HFFc6 (cell line): ENCODE measurements around the gene CTNNBL1. TPM values are rescaled to one million over a fixed set of nuclear protein-coding genes. Genes with fewer than 3 reads are reported as not detected.

ENCODE experiments used
- DNase-seq: peaks from one replicate; pipeline ENCODE4 v3.0.0-alpha.2; 2018
- H3K27ac Mint-ChIP-seq: 2 replicates; pipeline ENCODE4 v1.8.0; 2020; ENCODE audit warnings: mild to moderate bottlenecking, mixed read lengths
- H3K27me3 Mint-ChIP-seq: 2 replicates; pipeline ENCODE4 v1.8.0; 2021; ENCODE audit warnings: mild to moderate bottlenecking, moderate library complexity, mixed read lengths; ENCODE audit not compliant: insufficient read depth
- H3K36me3 Mint-ChIP-seq: 2 replicates; pipeline ENCODE4 v1.8.0; 2021; ENCODE audit warnings: low read depth, mixed read lengths
- H3K4me1 Mint-ChIP-seq: 2 replicates; pipeline ENCODE4 v1.8.0; 2020; ENCODE audit warnings: low read depth, mixed read lengths
- H3K4me3 Mint-ChIP-seq: 2 replicates; pipeline ENCODE4 v1.8.0; 2020; ENCODE audit warnings: mild to moderate bottlenecking, moderate library complexity, mixed read lengths
- H3K9me3 Mint-ChIP-seq: 2 replicates; pipeline ENCODE4 v1.8.0; 2020; ENCODE audit warnings: mild to moderate bottlenecking, mixed read lengths
- total RNA-seq, 6 experiments: library from RNA; stranded (reverse); fragmentation: NEBNext Ultra II Directional; extraction: Animal tissue kit (Norgen Biotek cat#: 25700); gene quantifications; 2 replicates in 1 of 6; 3 replicates in 5 of 6; pipeline ENCODE4 v1.2.3, GENCODE V29; 2021
- TF ChIP-seq, protein P1 (sequence below): fragments of 200-600 bp; sonication (generic); IDR thresholded peaks from 2 replicates; pipeline ENCODE4 v1.5.0; 2021; ENCODE audit warnings: antibody characterized with exemption, mild to moderate bottlenecking

Gene CTNNBL1
- total RNA-seq, 6 experiments from 2014 or later, result 49.7 to 62.4 (median 59.5) TPM

DNA sequence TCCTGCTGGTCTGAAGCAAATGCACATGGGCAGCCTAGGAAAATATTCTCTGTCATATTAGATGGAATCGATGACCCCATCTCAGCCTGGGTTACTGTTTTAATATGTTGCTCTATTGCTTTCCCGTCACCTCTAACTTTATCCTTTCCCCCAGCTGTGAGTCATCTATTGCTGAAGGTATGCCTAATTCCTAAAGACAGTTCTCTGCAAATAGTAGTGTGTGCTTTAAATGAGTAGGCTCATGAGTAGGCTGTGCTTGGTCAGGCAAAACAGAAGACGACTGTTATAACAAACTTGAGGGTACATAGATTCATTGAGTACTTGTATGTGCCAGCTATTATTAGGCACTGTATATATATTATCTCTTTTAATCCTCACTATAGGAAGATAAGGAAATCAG is 47.2 kb downstream of the CTNNBL1 start:
- Mint-ChIP-seq H3K27ac (peak overlapping the region; percentile 19; the same call in 1 of the 2 replicates), H3K4me3 (no peak overlapping the region), H3K27me3 (peaks cover 1% of the 10 kb centered on the region; the same call in 1 of the 2 replicates), H3K36me3 (peaks cover 12% of the 10 kb centered on the region; the same call in 1 of the 2 replicates), H3K4me1 (peaks cover 26% of the 10 kb centered on the region), H3K9me3 (no peaks in the 10 kb centered on the region)
- DNase-seq, result peak; percentile 46
- TF ChIP-seq, protein P1, sequence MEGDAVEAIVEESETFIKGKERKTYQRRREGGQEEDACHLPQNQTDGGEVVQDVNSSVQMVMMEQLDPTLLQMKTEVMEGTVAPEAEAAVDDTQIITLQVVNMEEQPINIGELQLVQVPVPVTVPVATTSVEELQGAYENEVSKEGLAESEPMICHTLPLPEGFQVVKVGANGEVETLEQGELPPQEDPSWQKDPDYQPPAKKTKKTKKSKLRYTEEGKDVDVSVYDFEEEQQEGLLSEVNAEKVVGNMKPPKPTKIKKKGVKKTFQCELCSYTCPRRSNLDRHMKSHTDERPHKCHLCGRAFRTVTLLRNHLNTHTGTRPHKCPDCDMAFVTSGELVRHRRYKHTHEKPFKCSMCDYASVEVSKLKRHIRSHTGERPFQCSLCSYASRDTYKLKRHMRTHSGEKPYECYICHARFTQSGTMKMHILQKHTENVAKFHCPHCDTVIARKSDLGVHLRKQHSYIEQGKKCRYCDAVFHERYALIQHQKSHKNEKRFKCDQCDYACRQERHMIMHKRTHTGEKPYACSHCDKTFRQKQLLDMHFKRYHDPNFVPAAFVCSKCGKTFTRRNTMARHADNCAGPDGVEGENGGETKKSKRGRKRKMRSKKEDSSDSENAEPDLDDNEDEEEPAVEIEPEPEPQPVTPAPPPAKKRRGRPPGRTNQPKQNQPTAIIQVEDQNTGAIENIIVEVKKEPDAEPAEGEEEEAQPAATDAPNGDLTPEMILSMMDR, result no peak

DNA sequence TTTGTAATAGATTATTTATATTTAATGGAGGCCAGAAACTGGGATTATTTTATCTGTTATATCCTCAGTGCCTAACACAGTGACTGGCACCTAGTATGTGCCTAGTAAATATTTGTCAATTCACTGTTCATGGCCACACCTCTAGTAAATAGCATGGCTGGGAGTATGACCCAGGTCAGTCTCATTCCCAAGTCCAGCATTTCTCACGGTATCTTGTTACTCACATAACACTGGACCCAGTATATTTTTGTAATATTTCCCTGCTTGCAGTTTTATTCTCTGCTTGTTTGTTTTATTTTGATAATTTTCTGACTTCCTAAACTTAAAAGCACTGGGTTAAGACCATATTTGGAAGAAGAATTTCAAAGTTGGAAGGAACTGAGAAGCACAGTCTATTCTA is 47.7 kb downstream of the CTNNBL1 start:
- Mint-ChIP-seq H3K4me1 (peaks cover 26% of the 10 kb centered on the region), H3K4me3 (no peak overlapping the region), H3K27ac (peak overlapping the region; percentile 6; the same call in 1 of the 2 replicates), H3K9me3 (no peaks in the 10 kb centered on the region), H3K27me3 (peaks cover 1% of the 10 kb centered on the region; the same call in 1 of the 2 replicates), H3K36me3 (peaks cover 14% of the 10 kb centered on the region)
- TF ChIP-seq, protein P1, result no peak
- DNase-seq, result peak; percentile 9

GRCh38 chr20:37742131-37742530 is 48.3 kb downstream of the CTNNBL1 start:
- H3K27ac Mint-ChIP-seq, result no peak overlapping the region
- H3K9me3 Mint-ChIP-seq, result no peaks in the 10 kb centered on the region
- TF ChIP-seq, protein P1, result no peak
- DNase-seq, result no peak
- H3K36me3 Mint-ChIP-seq, result peaks cover 17% of the 10 kb centered on the region
- peaks cover 26% of the 10 kb centered on the region for H3K4me1 Mint-ChIP-seq
- no peak overlapping the region for H3K4me3 Mint-ChIP-seq
- H3K27me3 Mint-ChIP-seq, result peaks cover 1% of the 10 kb centered on the region; the same call in 1 of the 2 replicates

DNA sequence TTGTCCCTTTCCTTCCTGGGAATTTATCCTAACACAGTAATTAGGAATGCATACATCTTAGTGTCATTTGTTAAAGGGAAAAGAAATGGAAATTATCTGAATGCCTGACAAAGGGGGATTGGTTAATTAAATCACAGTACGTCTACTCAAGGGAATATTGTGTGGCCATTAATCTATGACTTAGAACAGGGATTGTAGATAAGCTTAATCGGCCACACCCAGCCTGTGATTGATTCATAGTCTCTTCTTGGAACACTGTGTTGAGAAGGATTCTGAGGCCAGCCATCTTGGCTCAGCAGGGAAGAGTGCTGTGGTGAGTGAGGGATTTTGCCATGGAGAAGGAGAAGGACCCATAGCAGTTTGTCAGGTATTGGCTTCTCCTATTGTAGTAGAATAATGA is 50.5 kb downstream of the CTNNBL1 start:
- H3K4me3 Mint-ChIP-seq, result no peak overlapping the region
- DNase-seq, result no peak
- peaks cover 10% of the 10 kb centered on the region for H3K36me3 Mint-ChIP-seq
- peaks cover 1% of the 10 kb centered on the region; the same call in 1 of the 2 replicates for H3K27me3 Mint-ChIP-seq
- TF ChIP-seq, protein P1, result no peak
- H3K27ac Mint-ChIP-seq, result no peak overlapping the region
- no peaks in the 10 kb centered on the region for H3K9me3 Mint-ChIP-seq
- H3K4me1 Mint-ChIP-seq, result peaks cover 26% of the 10 kb centered on the region

DNA sequence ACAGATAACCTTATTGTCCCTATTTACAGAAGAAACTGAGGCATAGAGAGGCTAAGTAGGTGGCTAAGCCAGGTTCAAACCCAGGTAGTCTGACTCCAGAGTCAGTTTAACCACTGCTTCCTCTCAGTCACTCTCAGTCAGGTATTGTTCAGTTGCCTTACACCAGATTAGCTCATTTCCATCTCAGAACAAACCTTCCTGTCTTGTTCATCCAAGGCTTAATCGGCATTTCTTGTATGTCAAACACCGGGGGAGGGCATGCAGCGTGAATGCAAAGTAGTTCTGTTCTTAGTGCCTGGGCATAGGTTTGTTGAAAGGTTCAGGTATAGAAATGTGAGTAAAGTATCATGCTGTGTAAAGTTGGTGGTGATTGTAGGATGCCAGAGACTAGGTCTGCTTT is 51.7 kb downstream of the CTNNBL1 start:
- Mint-ChIP-seq H3K27me3 (peaks cover 1% of the 10 kb centered on the region; the same call in 1 of the 2 replicates), H3K9me3 (no peaks in the 10 kb centered on the region), H3K4me1 (peaks cover 24% of the 10 kb centered on the region), H3K36me3 (peaks cover 10% of the 10 kb centered on the region; the same call in 1 of the 2 replicates), H3K4me3 (no peak overlapping the region), H3K27ac (no peak overlapping the region)
- TF ChIP-seq, protein P1, result no peak
- DNase-seq, result no peak
